ENCODE data around the gene CWH43.
"Not testable (repeated sequence)": the region's sequence is repeated elsewhere in the genome, so short reads cannot be mapped to it uniquely, and the experiment has no call there.

The CWH43 gene

GRCh38 chr4:48985976-48986653, at the start of gene CWH43:
TSS of gene CWH43 (plus strand) at chr4:48986275. CDS start at chr4:48986430, 155 bp downstream.
- DNase-seq, result no peak

GRCh38 chr4:48937033-48937432, 49.0 kb upstream of the CWH43 start:
- no peak for DNase-seq

GRCh38 chr4:48938831-48939230, 47.2 kb upstream of the CWH43 start:
- no peak for DNase-seq

GRCh38 chr4:48939785-48940184, 46.3 kb upstream of the CWH43 start:
- DNase-seq, result peak; percentile 40

GRCh38 chr4:48943387-48943786, 42.7 kb upstream of the CWH43 start:
- DNase-seq, result peak; percentile 18

- no peak for DNase-seq
Measured at GRCh38 chr4:48944252-48944651, 41.8 kb upstream of the CWH43 start.

- no peak for DNase-seq
Measured at GRCh38 chr4:48944756-48945241, 41.3 kb upstream of the CWH43 start.

GRCh38 chr4:48945981-48946380, 40.1 kb upstream of the CWH43 start:
- no peak for DNase-seq

GRCh38 chr4:48947731-48948130, 38.3 kb upstream of the CWH43 start:
- DNase-seq, result no peak

- DNase-seq, result no peak
Measured at GRCh38 chr4:48949086-48949485, 37.0 kb upstream of the CWH43 start.

- no peak for DNase-seq
Measured at GRCh38 chr4:48949518-48950219, 36.4 kb upstream of the CWH43 start.

- no peak for DNase-seq
Measured at GRCh38 chr4:48954314-48954713, 31.8 kb upstream of the CWH43 start.

- not testable (repeated sequence) for DNase-seq
Measured at GRCh38 chr4:48957366-48957765, 28.7 kb upstream of the CWH43 start.

GRCh38 chr4:48958582-48958981, 27.5 kb upstream of the CWH43 start:
- DNase-seq, result no peak

- DNase-seq, result no peak
Measured at GRCh38 chr4:48960988-48961635, 25.0 kb upstream of the CWH43 start.

- no peak for DNase-seq
Measured at GRCh38 chr4:48962636-48963035, 23.4 kb upstream of the CWH43 start.

GRCh38 chr4:48963042-48963679, 22.9 kb upstream of the CWH43 start:
- peak; percentile 40 for DNase-seq

- no peak for DNase-seq
Measured at GRCh38 chr4:48967101-48967500, 19.0 kb upstream of the CWH43 start.

GRCh38 chr4:48967631-48968030, 18.4 kb upstream of the CWH43 start:
- no peak for DNase-seq

GRCh38 chr4:48968814-48969213, 17.3 kb upstream of the CWH43 start:
- no peak for DNase-seq

GRCh38 chr4:48970471-48970921, 15.6 kb upstream of the CWH43 start:
- DNase-seq, result no peak

- DNase-seq, result no peak
Measured at GRCh38 chr4:48974979-48975640, 11.0 kb upstream of the CWH43 start.

- DNase-seq, result no peak
Measured at GRCh38 chr4:48976041-48976440, 10.0 kb upstream of the CWH43 start.

Data from DMS 273 treated with DMSO at 0.1 percent for 48 hours (cell line).